GM19025 (cell line): Measurements from ENCODE around the gene PRKACG.
"Not testable (repeated sequence)": the region's sequence is repeated elsewhere in the genome, so short reads cannot be mapped to it uniquely, and the experiment has no call there.

Source experiments
- ATAC-seq: cut with Tn5 transposase; IDR thresholded peaks from one replicate; pipeline ENCODE4 v1.9.1; 2021; ENCODE audit warnings: mild to moderate bottlenecking, low read depth, moderate library complexity; ENCODE audit not compliant: unreplicated experiment

PRKACG gene

DNA sequence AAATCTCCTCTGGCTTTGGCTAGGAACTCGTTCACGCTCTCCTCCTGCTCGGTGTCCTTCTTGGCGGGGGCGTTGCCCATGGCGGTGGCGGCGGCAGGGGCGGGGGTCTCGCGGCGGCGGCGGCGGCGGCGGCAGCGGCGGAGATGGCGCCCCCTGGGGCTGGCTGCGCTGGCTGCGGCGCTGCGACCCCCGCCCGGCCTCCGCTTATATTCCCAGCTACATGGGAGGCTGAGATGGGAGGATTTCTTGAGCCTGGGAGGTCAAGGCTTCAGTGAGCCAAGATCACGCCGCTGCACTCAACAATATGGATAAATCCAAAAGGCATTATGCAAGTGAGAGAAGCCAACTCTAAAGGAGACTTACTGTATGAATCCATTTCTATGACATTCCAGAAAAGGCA is at the start of gene PRKACG:
Gene PRKACG (minus strand): TSS at position 101 of the 400 bp plus-strand sequence. CDS start 21 bp downstream, at position 80.
- no peak for ATAC-seq

DNA sequence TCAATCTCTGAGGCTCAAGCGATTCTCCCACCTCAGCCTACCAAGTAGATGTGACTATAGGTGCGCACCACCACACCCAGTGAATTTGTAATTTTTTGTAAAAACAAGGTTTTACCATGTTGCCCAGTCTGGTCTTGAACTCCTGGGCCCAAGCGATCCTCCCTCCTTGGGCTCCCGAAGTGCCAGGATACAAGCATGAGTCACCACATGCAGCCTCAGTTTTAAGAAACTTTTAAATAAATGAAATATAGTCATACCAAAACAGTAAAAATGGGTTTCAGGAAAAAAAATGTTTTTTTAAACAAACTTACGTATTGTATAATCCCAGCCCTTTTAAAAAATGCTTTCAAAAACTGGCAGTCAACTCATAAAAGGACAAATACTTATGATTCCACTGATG is 48.3 kb upstream of the PRKACG start:
- no peak for ATAC-seq

DNA sequence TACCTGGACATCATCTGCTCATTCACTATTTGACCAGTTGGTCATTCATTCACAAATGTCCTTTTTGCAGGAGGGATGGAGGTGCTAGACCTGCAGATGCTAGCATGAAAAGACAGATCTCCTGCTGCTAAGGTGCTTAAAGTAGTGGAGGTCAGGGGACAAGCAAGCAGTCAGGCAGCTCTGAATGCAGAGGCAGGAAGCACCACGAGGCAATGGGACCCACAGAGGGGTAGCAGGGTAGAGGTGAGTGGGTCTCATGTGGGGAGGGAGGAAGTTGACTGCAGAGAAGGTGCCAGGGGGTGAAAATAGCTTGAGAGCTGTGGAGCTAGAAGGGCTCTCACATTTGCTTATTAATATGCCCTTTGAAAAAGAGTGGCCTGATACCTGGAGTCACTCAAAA is 46.9 kb upstream of the PRKACG start:
- ATAC-seq = no peak

DNA sequence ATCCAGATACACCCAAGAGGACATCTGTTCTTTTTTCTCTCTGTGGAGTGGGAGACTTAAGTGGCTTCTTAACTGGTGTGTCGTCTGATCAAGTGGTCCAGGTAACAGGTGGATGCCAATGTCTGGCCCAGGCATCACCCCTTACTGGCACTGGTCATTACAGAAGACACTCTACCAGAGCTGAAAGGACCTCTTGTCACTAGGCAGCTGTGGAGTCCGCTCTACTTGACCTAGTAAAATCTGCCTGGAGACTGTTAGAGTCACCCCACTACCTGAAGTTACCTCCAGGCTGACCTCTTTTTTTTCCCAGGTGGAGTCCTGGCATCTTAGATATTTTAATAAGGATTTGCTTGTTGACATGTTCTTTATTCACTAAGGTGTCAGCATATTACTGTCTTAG is 44.2 kb upstream of the PRKACG start:
- no peak for ATAC-seq

DNA sequence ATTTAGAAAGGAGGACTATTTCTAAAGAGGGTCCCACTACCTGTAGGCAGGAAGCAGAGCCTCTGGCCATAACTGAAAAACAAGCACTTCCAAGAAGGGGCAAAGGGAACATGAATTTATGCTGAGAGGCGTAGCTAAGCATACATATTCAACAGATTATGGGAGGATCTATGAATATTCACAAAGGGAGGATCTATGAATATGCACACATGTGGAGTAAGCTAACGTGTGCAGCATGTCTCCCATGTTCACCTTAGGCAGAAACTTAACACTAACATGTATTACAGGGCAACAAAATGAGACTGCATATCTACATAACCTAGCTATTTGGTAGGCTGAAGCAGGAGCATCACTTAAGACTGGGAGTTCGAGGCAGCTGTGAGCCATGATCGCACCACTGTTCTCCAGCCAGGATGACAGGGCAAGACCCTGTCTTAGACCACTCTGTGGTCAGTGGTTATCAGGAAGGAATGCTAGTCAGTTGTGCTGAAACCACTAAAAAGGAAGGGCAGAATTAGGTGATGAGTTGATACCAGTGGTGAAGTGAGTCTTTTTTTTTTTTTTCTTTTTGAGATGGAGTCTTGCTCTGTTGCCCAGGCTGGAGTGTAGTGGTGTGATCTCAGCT is 42.4 kb upstream of the PRKACG start:
- no peak for ATAC-seq

DNA sequence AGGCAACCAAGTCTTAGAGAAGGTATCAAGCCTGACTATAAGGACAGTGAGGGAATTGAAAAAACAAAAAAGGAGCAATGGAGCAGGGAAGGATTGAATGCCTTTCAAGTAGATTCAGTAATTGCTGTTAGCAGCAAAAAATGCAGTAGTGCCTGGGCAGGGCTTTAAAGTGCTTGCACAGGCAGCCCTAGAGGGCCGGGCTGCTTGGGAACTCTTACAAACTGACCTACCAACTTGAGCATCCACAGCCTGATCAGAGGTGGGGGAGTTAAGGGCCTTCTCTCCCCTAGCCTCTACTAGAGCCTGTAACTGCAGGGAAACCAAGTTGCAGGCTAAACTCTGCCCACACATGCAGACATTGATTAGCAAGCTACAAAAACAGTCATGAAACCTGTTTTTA is 41.1 kb upstream of the PRKACG start:
- ATAC-seq = no peak

DNA sequence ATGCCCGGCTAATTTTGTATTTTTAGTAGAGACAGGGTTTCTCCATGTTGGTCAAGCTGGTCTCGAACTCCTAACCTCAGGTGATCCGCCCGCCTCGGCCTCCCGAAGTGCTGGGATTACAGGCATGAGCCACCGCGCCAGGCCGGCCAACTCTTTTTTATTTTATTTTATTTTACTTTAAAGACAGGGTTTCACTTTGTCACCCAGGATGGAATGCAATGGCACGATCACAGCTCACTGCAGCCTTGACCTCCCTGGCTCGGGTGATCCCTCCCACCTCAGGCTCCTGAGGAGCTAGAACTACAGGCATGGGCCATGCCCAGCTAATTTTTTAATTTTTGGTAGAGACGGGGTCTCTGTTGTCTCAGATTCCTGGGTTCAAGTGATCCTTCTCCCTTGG is 37.0 kb upstream of the PRKACG start:
- not testable (repeated sequence) for ATAC-seq

DNA sequence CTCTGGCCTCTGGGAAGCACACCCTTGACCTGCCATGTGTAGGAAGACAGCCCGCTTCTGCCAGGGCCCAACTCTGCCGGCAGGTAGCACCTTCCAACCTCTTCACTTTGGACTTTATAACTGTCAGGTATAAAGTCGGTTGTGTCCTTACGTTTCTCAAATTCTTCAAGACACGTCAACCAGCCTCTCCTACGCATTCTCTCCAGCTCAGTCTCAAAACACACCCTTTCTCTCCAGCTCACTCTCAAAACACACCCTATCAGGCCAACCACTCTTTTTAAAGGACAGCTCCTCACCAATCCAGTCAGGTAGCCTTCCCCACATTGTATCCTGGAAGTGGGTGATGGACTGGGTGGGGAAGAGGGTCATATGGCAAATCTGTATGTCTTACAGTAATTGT is 35.2 kb upstream of the PRKACG start:
- ATAC-seq = no peak

DNA sequence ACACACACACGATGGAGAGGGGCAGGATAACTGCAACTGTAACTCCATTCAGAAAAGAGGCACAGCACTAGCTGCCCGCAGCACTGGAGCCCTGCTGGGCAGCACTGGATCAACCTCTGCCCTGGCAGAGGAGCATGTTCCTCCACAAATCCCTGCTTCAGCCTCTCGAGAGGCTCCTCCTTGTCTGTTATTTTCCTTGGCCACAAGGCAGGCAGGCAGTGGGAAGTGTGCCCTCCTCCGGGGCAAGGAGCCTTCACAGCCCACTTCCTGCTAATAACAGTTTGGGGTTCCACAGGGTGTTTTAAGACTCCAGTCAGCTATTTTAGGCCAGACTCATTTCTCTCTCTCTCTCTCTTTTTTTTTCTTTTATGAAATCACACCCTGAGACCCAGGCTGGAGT is 33.5 kb upstream of the PRKACG start:
- ATAC-seq = no peak

DNA sequence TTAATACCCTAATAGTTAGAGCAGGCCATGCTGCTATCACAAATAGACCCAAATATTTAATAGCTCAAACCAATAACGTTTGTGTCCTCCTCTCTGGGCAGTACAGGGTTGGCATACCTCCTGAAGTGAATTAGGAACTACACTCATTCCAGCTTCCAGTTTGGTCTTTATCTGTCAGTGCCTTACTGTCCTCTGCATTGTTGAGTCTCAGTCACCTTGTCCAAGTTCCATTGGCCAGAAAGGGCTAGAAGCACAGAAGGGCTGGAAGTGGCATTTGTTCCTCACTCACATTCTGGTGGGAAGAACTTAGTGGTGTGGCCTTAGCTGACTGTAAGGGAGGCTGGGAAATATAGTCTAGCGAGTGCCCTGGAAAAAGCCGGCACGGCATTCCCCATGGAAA is 32.8 kb upstream of the PRKACG start:
- ATAC-seq = no peak

DNA sequence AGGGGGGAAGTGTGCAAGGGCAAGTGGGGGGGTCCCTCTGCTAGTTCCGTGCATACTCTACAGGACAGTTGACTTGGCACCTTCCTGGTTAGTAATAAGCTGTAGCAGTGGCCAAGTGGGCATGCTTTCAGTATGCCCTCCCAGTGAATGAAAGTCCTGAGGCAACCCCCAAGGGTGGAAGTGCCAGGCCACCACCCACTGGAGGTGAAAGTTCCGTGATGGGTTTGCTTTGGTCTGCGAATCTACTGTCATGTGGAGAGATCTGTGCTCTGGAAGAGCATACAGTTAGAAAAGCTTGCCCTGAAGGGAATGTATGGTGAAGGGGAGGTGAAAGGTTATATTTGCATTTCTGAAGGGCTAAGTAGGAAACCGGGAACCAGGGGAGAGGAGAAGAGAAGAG is 31.9 kb upstream of the PRKACG start:
- ATAC-seq = no peak

DNA sequence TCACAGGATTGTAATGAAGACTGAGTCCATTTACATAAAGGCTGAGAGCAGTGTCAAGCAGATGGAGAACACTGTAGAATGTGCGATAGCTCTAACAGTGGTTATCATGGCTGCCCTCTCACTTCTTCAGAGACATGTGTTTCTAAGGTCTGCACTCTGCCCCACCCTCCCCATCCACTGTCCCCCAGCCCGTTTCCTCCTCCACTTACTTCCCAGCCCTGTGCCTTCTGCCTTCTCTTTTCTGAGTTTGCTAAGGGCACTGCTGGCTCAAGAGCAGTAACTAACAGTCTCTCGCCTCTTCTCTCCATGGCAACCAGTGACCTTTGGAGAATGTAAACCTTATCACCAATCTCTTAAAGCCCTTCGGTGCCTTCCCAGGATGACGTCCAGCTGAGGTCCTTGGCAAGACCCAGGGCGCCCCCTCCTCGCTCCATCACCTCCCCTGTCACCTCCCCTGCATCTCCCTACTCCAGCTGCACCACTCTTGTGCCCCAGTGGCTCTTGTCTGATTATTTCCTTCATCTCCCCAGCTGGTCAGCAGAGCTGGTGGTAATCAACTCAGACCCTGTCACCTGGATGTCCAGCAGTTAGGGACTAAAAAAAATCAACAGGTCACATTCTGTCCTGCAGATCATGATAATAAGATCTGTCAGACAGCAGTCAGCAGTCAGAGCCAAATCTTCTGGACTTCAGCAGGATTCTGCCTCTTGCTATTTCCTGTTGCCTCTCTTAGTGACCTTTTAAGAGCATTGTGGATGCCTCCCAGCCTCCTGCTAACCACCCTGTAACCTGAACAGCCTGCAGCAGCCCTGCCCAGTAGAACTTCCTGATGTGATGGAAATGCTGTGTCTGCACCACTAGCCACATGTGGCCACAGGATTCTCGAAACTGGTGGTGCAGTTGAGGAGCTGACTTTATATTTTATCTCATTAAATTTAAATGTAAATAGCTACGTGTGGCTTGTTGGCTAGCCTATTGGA is 30.6 kb upstream of the PRKACG start:
- ATAC-seq = no peak

DNA sequence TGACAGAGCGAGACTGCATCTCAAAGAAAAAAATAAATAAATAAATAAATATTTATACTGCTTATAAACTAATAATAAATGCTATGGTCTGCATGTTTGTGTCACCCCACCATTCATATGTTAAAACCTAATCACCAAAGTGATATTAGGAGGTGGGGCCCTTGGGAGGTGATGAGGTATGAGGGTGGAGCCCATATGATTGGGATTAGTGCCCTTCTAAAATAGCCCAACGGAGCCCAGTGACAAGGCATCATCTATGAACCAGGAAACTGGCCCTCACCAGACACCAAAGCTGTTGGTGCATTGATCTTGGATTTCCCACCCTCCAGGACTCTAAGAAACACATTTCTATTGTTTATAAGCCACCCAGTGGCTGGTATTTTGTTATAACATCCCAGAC is 26.7 kb upstream of the PRKACG start:
- no peak for ATAC-seq

DNA sequence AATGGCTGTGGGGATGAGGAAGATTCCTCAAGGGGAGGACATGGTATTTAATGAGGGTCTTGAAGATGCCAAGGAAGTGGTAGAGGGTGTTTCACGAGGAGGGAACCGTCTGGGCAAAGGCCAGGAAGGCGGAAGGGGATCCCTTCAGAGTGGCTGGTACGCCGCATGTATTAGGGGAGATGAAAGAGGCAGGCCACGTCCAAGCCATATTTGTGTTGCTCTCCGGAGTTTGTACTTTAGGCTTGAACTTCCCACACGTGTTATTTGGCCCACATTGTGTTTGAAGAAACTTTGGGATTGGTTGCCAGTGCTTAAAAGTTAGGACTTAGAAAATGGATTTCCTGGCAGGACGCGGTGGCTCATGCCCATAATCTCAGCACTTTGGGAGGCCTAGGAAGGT is 22.9 kb upstream of the PRKACG start:
- ATAC-seq = no peak

DNA sequence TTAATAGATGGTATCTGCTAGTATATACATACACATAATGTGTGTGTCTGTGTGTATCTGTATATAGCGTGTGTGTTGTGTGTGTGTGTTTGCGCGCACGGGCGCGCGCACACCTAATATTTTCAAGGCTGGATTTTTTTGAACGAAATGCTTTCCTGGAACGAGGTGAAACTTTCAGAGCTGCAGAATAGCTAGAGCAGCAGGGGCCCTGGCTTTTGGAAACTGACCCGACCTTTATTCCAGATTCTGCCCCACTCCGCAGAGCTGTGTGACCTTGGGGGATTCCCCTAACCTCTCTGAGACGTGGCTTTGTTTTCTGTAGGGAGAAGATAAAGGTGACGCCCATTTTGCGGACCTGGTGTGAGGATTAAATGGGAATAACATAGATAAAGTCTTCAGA is 22.4 kb upstream of the PRKACG start:
- ATAC-seq = no peak

DNA sequence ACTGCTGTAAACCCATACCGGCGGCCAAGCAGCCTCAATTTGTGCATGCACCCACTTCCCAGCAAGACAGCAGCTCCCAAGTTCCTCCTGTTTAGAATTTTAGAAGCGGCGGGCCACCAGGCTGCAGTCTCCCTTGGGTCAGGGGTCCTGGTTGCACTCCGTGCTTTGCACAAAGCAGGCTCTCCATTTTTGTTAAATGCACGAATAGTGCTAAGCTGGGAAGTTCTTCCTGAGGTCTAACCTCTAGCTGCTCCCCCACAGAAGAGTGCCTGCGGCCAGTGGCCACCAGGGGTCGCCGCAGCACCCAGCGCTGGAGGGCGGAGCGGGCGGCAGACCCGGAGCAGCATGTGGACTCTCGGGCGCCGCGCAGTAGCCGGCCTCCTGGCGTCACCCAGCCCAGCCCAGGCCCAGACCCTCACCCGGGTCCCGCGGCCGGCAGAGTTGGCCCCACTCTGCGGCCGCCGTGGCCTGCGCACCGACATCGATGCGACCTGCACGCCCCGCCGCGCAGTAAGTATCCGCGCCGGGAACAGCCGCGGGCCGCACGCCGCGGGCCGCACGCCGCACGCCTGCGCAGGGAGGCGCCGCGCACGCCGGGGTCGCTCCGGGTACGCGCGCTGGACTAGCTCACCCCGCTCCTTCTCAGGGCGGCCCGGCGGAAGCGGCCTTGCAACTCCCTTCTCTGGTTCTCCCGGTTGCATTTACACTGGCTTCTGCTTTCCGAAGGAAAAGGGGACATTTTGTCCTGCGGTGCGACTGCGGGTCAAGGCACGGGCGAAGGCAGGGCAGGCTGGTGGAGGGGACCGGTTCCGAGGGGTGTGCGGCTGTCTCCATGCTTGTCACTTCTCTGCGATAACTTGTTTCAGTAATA is 21.8 kb upstream of the PRKACG start, which contains the start of gene FXN:
Gene FXN (plus strand): TSS at position 315 of the 871 bp plus-strand sequence. CDS start 31 bp downstream, at position 346.
- ATAC-seq = peak; percentile 93

DNA sequence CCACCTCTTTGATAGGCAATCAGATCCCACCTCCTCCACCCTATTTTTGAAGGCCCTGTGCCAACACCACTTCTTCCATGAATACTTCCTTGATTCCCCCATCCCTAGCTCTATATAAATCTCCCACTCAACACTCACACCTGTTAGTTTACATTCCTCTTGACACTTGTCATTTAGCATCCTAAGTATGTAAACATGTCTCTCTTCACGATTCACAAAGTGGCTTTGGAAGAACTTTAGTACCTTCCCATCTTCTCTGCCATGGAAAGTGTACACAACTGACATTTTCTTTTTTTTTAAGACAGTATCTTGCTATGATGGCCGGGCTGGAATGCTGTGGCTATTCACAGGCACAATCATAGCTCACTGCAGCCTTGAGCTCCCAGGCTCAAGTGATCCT is 20.2 kb upstream of the PRKACG start:
- ATAC-seq = no peak

DNA sequence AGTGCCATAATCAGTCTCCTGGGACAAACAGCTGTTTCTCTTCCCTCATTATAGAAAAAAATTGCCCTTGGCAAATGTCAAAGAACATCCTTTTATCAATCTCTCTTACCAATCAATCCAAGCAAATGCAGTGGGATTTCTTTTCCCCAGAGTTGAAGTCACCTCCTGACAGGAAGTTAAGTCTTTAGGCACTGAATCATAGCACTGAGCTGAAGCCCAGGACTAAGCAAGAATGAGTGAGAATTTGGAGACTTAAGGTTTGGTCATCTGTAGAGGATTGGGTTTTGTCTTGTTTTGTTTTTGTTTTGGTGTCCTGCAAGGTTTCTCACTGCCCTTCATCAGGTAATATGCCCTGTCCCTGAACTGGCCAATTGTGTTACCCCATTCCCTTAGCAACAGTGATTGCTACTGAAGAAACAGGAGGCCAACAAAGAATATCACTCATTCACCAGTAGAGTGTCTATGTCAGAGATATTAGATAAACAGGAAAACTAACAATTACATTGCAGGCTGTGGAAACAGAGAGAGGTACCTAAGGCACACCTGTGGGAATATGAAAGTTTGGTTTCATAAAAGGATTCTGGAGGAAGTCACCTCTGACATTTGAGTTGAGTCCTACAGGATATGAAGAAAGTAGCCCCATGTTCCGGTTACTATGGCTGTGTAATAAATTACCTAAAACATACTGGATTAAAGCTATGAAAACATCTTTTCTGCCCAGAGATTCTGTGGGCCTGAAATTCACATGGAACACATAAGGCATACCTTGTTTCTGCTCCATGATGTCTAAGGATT is 17.1 kb upstream of the PRKACG start:
- ATAC-seq = no peak

DNA sequence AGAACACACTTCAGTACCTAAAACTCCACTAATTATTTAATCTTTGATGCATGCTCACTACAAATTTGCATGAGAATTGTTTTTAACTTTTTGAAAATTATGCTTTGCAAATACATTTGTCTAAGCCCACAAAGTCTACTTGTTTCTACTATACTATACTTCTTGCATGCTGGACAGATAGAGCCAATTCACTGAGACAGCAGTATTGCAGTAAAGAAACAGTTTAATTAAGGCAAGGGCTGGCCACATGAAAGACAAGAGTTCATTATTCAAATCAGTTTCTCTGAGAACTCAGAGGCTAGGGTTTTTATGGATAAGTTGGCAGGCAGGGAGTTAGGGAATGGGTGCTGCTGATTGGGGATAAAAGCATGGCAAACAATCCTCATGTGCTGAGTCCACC is 15.6 kb upstream of the PRKACG start:
- ATAC-seq = no peak

DNA sequence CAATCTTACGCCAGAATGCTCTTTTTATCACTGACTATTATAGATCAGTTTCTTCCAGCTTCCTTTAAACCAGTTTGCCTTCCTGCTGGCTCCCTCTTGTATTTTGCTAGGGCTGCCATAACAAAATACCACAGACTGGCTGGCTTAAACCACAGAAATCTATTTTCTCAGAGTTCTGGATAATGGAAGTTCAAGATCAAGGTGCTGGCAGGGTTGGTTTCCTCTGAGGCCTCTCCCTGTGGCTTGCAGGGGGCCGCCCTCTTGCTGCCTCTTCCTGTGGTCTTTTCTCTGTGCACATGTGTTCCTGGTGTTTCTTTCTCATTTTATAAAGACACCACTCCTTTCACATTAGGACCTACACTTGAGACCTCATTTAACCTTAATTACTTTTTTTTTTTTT is 14.8 kb upstream of the PRKACG start:
- no peak for ATAC-seq
